IPS DF 6.9 (cell line): Measurements from ENCODE around the gene AHSG.
A peak's percentile ranks its signal among the peaks of the same experiment; 100 is the strongest.

Source experiments
- DNase-seq: peaks from one replicate; pipeline ENCODE4 v3.0.0-alpha.2; 2013; ENCODE audit warnings: low read depth, low spot score
- H3K27ac ChIP-seq: one replicate; pipeline ENCODE4 v1.5.1; 2013; ENCODE audit warnings: low read length, control low read depth
- H3K27me3 ChIP-seq: 2 replicates; pipeline ENCODE4 v1.6.1; 2013; ENCODE audit warnings: mild to moderate bottlenecking, low read length; ENCODE audit not compliant: control insufficient read depth, insufficient read depth
- H3K36me3 ChIP-seq: 2 replicates; pipeline ENCODE4 v1.6.1; 2013; ENCODE audit warnings: low read length; ENCODE audit not compliant: control insufficient read depth, insufficient read depth
- H3K4me1 ChIP-seq: 2 replicates; pipeline ENCODE4 v1.6.1; 2013; ENCODE audit warnings: low read length; ENCODE audit not compliant: control insufficient read depth, insufficient read depth
- H3K4me3 ChIP-seq: 2 replicates; pipeline ENCODE4 v1.5.1; 2013; ENCODE audit warnings: mild to moderate bottlenecking, low read length
- H3K9me3 ChIP-seq: 2 replicates; pipeline ENCODE4 v1.6.1; 2013; ENCODE audit warnings: low read length, inconsistent platforms; ENCODE audit not compliant: control insufficient read depth, insufficient read depth
- WGBS: extraction: QIAGEN DNeasy Blood & Tissue Kit; methylation state at CpG from one replicate; pipeline ENCODE4 v1.1.7; 2013; ENCODE audit warnings: mixed read lengths, missing lambda C conversion rate; ENCODE audit not compliant: insufficient read length, insufficient coverage; 5-methylcytosine and 5-hydroxymethylcytosine counted together

AHSG gene

GRCh38 chr3:186663361-186664118 lies 50.7 kb downstream of the AHSG start:
- no CpG with 5 or more reads among the region's 7 CpGs for WGBS
- Histone ChIP-seq H3K36me3 (no peaks in the 10 kb centered on the region), H3K4me3 (no peak overlapping the region), H3K9me3 (no peaks in the 10 kb centered on the region), H3K4me1 (peaks cover 6% of the 10 kb centered on the region; the same call in 1 of the 2 replicates), H3K27ac (peak overlapping the region; percentile 76), H3K27me3 (no peaks in the 10 kb centered on the region)
- no peak for DNase-seq

GRCh38 chr3:186664119-186664495 lies 51.2 kb downstream of the AHSG start:
- no peaks in the 10 kb centered on the region for H3K27me3 ChIP-seq
- H3K4me3 ChIP-seq = no peak overlapping the region
- H3K36me3 ChIP-seq = no peaks in the 10 kb centered on the region
- no peak for DNase-seq
- H3K4me1 ChIP-seq = peaks cover 6% of the 10 kb centered on the region; the same call in 1 of the 2 replicates
- H3K9me3 ChIP-seq = no peaks in the 10 kb centered on the region
- H3K27ac ChIP-seq = no peak overlapping the region

GRCh38 chr3:186664506-186664905 lies 51.6 kb downstream of the AHSG start:
- Histone ChIP-seq H3K27me3 (no peaks in the 10 kb centered on the region), H3K4me1 (peaks cover 6% of the 10 kb centered on the region; the same call in 1 of the 2 replicates), H3K4me3 (no peak overlapping the region), H3K27ac (no peak overlapping the region), H3K9me3 (no peaks in the 10 kb centered on the region), H3K36me3 (no peaks in the 10 kb centered on the region)
- DNase-seq = no peak
- no CpG with 5 or more reads among the region's 4 CpGs for WGBS

GRCh38 chr3:186665625-186666188 lies 52.8 kb downstream of the AHSG start, which contains the start of gene HRG:
TSS of gene HRG (plus strand) at chr3:186666014. CDS start at chr3:186666032, 18 bp downstream.
- Histone ChIP-seq H3K4me3 (no peak within 1 kb of the TSS), H3K27ac (no peak within 1 kb of the TSS), H3K27me3 (no peaks in the 10 kb centered on the region), H3K36me3 (no peaks in the 10 kb centered on the region), H3K4me1 (peaks cover 6% of the 10 kb centered on the region; the same call in 1 of the 2 replicates), H3K9me3 (no peaks in the 10 kb centered on the region)
- no peak for DNase-seq
- no CpG with 5 or more reads among the region's 8 CpGs for WGBS

GRCh38 chr3:186668426-186668825 lies 55.6 kb downstream of the AHSG start:
- Histone ChIP-seq H3K36me3 (no peaks in the 10 kb centered on the region), H3K27me3 (no peaks in the 10 kb centered on the region), H3K4me3 (no peak overlapping the region), H3K4me1 (peaks cover 5% of the 10 kb centered on the region; the same call in 1 of the 2 replicates), H3K27ac (no peak overlapping the region), H3K9me3 (no peaks in the 10 kb centered on the region)
- no peak for DNase-seq
- no CpG with 5 or more reads among the region's 6 CpGs for WGBS

- no CpG with 5 or more reads among the region's 2 CpGs for WGBS
- Histone ChIP-seq H3K4me3 (no peak overlapping the region), H3K4me1 (peaks cover 2% of the 10 kb centered on the region; the same call in 1 of the 2 replicates), H3K27ac (no peak overlapping the region), H3K9me3 (no peaks in the 10 kb centered on the region), H3K27me3 (no peaks in the 10 kb centered on the region), H3K36me3 (no peaks in the 10 kb centered on the region)
- DNase-seq = no peak
Measured at GRCh38 chr3:186669378-186670084, 56.7 kb downstream of the AHSG start.

GRCh38 chr3:186670155-186670554 lies 57.3 kb downstream of the AHSG start:
- DNase-seq = no peak
- peaks cover 2% of the 10 kb centered on the region; the same call in 1 of the 2 replicates for H3K4me1 ChIP-seq
- no peak overlapping the region for H3K4me3 ChIP-seq
- H3K27me3 ChIP-seq = no peaks in the 10 kb centered on the region
- H3K9me3 ChIP-seq = no peaks in the 10 kb centered on the region
- H3K36me3 ChIP-seq = no peaks in the 10 kb centered on the region
- H3K27ac ChIP-seq = no peak overlapping the region
